ENCODE data around the gene SVOPL. TPM values are rescaled to one million over a fixed set of nuclear protein-coding genes. Genes with fewer than 3 reads are reported as not detected.

The SVOPL gene
- total RNA-seq, 4 donors from 2014 or later = 4.1 to 4.6 TPM; not detected in 2

DNA sequence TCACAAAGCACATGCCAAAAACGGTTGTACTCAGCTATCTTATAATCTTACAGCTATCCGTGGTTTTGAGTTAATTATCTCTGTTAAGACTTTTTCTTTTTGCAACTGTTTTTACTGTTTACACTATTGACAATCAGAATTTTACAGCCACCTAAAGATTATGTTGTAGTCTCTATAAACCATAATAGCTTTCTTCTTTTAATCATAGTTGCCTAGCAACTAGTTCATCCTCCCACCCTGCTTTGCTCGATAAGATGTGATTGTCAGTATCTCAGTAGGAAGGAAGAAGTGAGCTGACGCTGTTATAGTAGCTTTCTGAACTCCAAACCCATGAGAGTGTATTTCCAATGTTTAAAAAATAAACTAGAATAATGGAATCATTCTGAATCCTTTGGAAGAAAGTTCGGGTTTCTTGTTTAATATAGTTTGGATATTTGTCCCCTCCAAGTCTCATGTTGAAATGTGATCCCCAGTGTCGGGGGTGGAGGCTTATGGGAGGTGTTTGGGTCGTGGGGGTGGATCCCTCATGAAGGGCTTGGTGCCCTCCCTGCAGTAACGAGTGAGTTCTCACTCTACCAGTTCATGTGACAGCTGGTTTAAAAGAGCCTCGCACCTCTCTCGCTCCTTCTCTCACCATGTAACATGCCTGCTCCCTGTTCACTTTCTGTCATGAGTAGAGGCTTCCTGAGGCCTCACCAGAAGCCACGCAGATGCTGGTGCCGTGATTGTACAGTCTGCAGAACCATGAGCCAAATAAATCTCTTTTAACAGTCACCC lies 68.1 kb downstream of the SVOPL start:
- Histone ChIP-seq H3K4me1 (no peaks in the 10 kb centered on the region), H3K4me3 (no peak overlapping the region), H3K9me3 (no peaks in the 10 kb centered on the region), H3K36me3 (no peaks in the 10 kb centered on the region), H3K27ac (no peak overlapping the region), H3K27me3 (no peaks in the 10 kb centered on the region)
- in situ Hi-C loops (cut with MboI; ENCODE audit: low pct_ligation_motif_present in 1 of 4, low pct_unique_long_range_greater_than_20kb in 1 of 4, low sequenced_read_pairs in 3 of 4) = no loop called here
- DNase-seq = no peak
- intact Hi-C loops (cut with DNase I; ENCODE audit: low total_unique reads) = no loop called here
- no peak for TF ChIP-seq EP300 (IDR thresholded peaks at IDR 0.05; ENCODE audit: low read depth)
- TF ChIP-seq, protein P1, sequence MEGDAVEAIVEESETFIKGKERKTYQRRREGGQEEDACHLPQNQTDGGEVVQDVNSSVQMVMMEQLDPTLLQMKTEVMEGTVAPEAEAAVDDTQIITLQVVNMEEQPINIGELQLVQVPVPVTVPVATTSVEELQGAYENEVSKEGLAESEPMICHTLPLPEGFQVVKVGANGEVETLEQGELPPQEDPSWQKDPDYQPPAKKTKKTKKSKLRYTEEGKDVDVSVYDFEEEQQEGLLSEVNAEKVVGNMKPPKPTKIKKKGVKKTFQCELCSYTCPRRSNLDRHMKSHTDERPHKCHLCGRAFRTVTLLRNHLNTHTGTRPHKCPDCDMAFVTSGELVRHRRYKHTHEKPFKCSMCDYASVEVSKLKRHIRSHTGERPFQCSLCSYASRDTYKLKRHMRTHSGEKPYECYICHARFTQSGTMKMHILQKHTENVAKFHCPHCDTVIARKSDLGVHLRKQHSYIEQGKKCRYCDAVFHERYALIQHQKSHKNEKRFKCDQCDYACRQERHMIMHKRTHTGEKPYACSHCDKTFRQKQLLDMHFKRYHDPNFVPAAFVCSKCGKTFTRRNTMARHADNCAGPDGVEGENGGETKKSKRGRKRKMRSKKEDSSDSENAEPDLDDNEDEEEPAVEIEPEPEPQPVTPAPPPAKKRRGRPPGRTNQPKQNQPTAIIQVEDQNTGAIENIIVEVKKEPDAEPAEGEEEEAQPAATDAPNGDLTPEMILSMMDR (IDR thresholded peaks at IDR 0.05) = no peak
- TF ChIP-seq POLR2A (IDR thresholded peaks at IDR 0.05) = no peak
- no peak for TF ChIP-seq POLR2AphosphoS5 (IDR thresholded peaks at IDR 0.05)
- WGBS, 2 donors (ENCODE audit: low coverage in 1 of 2) = 23 to 52% methylated on average over 5 to 12 of the region's 12 CpGs

GRCh38 chr7:138632384-138632783 lies 68.8 kb downstream of the SVOPL start:
- in situ Hi-C loops (cut with MboI; ENCODE audit: low pct_ligation_motif_present in 1 of 4, low pct_unique_long_range_greater_than_20kb in 1 of 4, low sequenced_read_pairs in 3 of 4) = no loop called here
- no peak overlapping the region for H3K4me3 ChIP-seq
- H3K27ac ChIP-seq = no peak overlapping the region
- no peaks in the 10 kb centered on the region for H3K27me3 ChIP-seq
- WGBS, 2 donors (ENCODE audit: low coverage in 1 of 2) = 70 to 71% methylated on average over 2 of the region's 2 CpGs
- no peaks in the 10 kb centered on the region for H3K36me3 ChIP-seq
- H3K9me3 ChIP-seq = no peaks in the 10 kb centered on the region
- intact Hi-C loops (cut with DNase I; ENCODE audit: low total_unique reads) = no loop called here
- no peak for DNase-seq
- no peak for TF ChIP-seq POLR2A (IDR thresholded peaks at IDR 0.05)
- TF ChIP-seq, protein P1 (IDR thresholded peaks at IDR 0.05) = no peak
- no peak for TF ChIP-seq POLR2AphosphoS5 (IDR thresholded peaks at IDR 0.05)
- no peak for TF ChIP-seq EP300 (IDR thresholded peaks at IDR 0.05; ENCODE audit: low read depth)
- H3K4me1 ChIP-seq = no peaks in the 10 kb centered on the region

DNA sequence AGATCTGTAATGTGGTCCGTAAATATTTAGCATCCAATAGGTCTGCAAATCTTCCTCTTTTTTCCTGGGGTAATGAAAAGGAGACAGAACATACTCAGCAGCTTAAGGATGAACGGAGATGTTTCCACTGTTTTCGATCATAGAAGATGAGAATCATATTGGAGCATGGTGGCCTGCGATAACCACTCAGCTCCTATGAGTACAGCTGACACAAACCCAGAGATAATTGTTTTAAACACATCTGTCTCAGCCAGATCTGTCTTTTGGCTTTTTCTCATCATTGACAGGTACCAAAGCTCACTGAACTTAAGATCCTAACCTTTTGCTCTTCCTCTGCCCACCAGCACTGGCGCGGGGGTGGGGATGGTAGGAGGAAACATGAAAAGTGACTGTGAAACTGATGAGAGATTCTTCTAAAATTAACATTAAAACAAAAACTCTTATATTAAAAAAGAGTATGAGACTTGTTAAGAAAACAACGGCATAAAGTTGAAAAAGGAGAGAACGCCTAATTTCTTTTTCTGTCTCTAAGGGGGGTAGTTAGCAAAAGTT lies 71.0 kb downstream of the SVOPL start:
- TF ChIP-seq POLR2A (IDR thresholded peaks at IDR 0.05) (no peak), EP300 (IDR thresholded peaks at IDR 0.05; ENCODE audit: low read depth) (no peak), POLR2AphosphoS5 (IDR thresholded peaks at IDR 0.05) (no peak)
- TF ChIP-seq, protein P1 (IDR thresholded peaks at IDR 0.05) = no peak
- Histone ChIP-seq H3K27ac (no peak overlapping the region), H3K36me3 (no peaks in the 10 kb centered on the region), H3K4me3 (no peak overlapping the region), H3K9me3 (no peaks in the 10 kb centered on the region), H3K27me3 (no peaks in the 10 kb centered on the region), H3K4me1 (no peaks in the 10 kb centered on the region)
- 82 to 93% methylated on average over 6 to 8 of the region's 8 CpGs for WGBS, 2 donors (ENCODE audit: low coverage in 1 of 2)
- DNase-seq = no peak
- intact Hi-C loops (cut with DNase I; ENCODE audit: low total_unique reads) (no loop called here), in situ Hi-C loops (cut with MboI; ENCODE audit: low pct_ligation_motif_present in 1 of 4, low pct_unique_long_range_greater_than_20kb in 1 of 4, low sequenced_read_pairs in 3 of 4) (no loop called here)

GRCh38 chr7:138627361-138627760 lies 73.8 kb downstream of the SVOPL start:
- Histone ChIP-seq H3K4me1 (no peaks in the 10 kb centered on the region), H3K27ac (no peak overlapping the region), H3K4me3 (no peak overlapping the region), H3K27me3 (no peaks in the 10 kb centered on the region), H3K9me3 (no peaks in the 10 kb centered on the region), H3K36me3 (no peaks in the 10 kb centered on the region)
- TF ChIP-seq POLR2AphosphoS5 (IDR thresholded peaks at IDR 0.05) = no peak
- no peak for TF ChIP-seq POLR2A (IDR thresholded peaks at IDR 0.05)
- TF ChIP-seq, protein P1 (IDR thresholded peaks at IDR 0.05) = no peak
- no peak for TF ChIP-seq EP300 (IDR thresholded peaks at IDR 0.05; ENCODE audit: low read depth)
- intact Hi-C loops (cut with DNase I; ENCODE audit: low total_unique reads) = loop anchor here (5.0 kb wide), 1 partner anchor 1240 kb away; no protein-coding TSS in a partner anchor
- in situ Hi-C loops (cut with MboI; ENCODE audit: low pct_ligation_motif_present in 1 of 4, low pct_unique_long_range_greater_than_20kb in 1 of 4, low sequenced_read_pairs in 3 of 4) = no loop called here
- DNase-seq = no peak
- 70 to 86% methylated on average over 5 to 6 of the region's 6 CpGs for WGBS, 2 donors (ENCODE audit: low coverage in 1 of 2)

Data from transverse colon (tissue), 4 donors.